ENCODE results near the gene OBP2A.

- TF ChIP-seq, protein P1, sequence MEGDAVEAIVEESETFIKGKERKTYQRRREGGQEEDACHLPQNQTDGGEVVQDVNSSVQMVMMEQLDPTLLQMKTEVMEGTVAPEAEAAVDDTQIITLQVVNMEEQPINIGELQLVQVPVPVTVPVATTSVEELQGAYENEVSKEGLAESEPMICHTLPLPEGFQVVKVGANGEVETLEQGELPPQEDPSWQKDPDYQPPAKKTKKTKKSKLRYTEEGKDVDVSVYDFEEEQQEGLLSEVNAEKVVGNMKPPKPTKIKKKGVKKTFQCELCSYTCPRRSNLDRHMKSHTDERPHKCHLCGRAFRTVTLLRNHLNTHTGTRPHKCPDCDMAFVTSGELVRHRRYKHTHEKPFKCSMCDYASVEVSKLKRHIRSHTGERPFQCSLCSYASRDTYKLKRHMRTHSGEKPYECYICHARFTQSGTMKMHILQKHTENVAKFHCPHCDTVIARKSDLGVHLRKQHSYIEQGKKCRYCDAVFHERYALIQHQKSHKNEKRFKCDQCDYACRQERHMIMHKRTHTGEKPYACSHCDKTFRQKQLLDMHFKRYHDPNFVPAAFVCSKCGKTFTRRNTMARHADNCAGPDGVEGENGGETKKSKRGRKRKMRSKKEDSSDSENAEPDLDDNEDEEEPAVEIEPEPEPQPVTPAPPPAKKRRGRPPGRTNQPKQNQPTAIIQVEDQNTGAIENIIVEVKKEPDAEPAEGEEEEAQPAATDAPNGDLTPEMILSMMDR (IDR thresholded peaks at IDR 0.05) = peak; percentile 80 to 89 (median 86)
- peak; percentile 50 for TF ChIP-seq POLR2A (IDR thresholded peaks at IDR 0.05)
- TF ChIP-seq POLR2AphosphoS5 (IDR thresholded peaks at IDR 0.05) = peak; percentile 63
These were observed 45.2 kb upstream of the OBP2A start, which contains the start of gene MRPS2 for GRCh38 chr9:135500525-135501260.
